Calu3 (cell line): Measurements from ENCODE around the gene SNX8. TPM values are rescaled to one million over a fixed set of nuclear protein-coding genes. Genes with fewer than 3 reads are reported as not detected.
"Not testable (repeated sequence)": the region's sequence is repeated elsewhere in the genome, so short reads cannot be mapped to it uniquely, and the experiment has no call there.

Experiments
- BruUV-seq: library from RNA; stranded (reverse); fragments of 400-500 nt; replicated peaks from 2 replicates; lab custom pipeline; 2021; lab: Mats Ljungman, UMichigan
- CTCF ChIA-PET: fragments of 300-600 bp; sonication (Branson Sonifier 250); formaldehyde crosslinking; loops from one replicate; lab custom pipeline; 2022; ENCODE audit warnings: antibody characterized with exemption; lab: Charles Lee
- DNase-seq: peaks from one replicate; pipeline ENCODE4 v3.0.0; 2022
- H3K27ac Mint-ChIP-seq: one replicate; pipeline ENCODE4 v1.8.0; 2022; ENCODE audit warnings: mixed read lengths; ENCODE audit not compliant: unreplicated experiment
- H3K27me3 Mint-ChIP-seq: one replicate; pipeline ENCODE4 v1.8.0; 2022; ENCODE audit warnings: mixed read lengths; ENCODE audit not compliant: unreplicated experiment
- H3K36me3 Mint-ChIP-seq: one replicate; pipeline ENCODE4 v1.8.0; 2022; ENCODE audit warnings: mild to moderate bottlenecking, moderate library complexity, mixed read lengths; ENCODE audit not compliant: insufficient read depth, unreplicated experiment
- H3K4me1 Mint-ChIP-seq: one replicate; pipeline ENCODE4 v1.8.0; 2022; ENCODE audit warnings: mild to moderate bottlenecking, low read depth, mixed read lengths; ENCODE audit not compliant: unreplicated experiment
- H3K4me3 Mint-ChIP-seq: one replicate; pipeline ENCODE4 v1.8.0; 2022; ENCODE audit warnings: mild to moderate bottlenecking, low read depth, moderate library complexity, mixed read lengths; ENCODE audit not compliant: unreplicated experiment
- H3K9me3 Mint-ChIP-seq: one replicate; pipeline ENCODE4 v1.8.0; 2022; ENCODE audit warnings: low read depth, mixed read lengths; ENCODE audit not compliant: unreplicated experiment
- intact Hi-C: fragments of 100-400 bp; cut with micrococcal nuclease; formaldehyde crosslinking; loops from one replicate; pipeline ENCODE4 v1.10.0; 2022; ENCODE audit not compliant: unreplicated experiment
- total RNA-seq: library from RNA; stranded (reverse); gene quantifications from 2 replicates; pipeline ENCODE4 v1.2.3, GENCODE V29; 2022
- TF ChIP-seq, protein P1 (sequence below): fragments of 200-600 bp; IDR thresholded peaks from one replicate; pipeline ENCODE4 v1.8.0; 2022; ENCODE audit warnings: antibody characterized with exemption; ENCODE audit not compliant: unreplicated experiment

SNX8 gene
- total RNA-seq, 1 experiment from 2014 or later = 57.0 TPM

DNA sequence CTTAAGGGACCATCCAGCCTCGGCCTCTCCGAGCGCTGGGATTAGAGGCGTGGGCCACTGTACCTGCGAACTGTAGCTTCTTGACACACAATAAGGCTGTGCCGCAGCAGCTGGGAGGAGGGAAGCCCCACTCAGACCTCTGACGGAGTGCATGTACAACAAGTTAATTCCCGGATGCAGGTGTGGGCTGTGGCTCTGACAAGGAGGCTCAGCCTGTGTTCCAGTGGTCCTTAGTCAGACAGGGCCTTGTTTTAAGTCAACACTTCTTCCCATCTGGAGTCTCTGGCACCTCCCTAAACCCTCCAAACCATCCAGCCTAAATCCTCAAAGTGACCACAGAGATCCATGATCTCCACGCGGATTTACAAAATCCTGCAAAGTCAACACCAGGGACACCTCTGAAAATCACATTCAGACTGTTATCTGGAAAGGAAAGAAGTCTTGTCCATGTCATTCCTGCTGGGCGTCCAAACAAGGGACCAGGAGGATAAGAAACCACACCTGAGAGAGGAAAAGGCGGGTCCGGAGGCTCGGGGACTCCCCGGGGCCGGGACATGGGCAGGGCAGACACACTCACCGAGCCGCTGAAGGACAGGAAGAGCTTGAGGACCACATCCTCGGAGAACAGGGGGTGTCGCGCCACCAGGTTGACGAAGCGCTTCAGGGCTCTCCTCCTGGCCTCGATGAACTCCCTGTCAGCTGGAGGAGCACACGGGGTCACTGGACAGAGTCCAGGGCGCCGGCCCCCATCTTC is 42.8 kb downstream of the SNX8 start:
- TF ChIP-seq, protein P1, sequence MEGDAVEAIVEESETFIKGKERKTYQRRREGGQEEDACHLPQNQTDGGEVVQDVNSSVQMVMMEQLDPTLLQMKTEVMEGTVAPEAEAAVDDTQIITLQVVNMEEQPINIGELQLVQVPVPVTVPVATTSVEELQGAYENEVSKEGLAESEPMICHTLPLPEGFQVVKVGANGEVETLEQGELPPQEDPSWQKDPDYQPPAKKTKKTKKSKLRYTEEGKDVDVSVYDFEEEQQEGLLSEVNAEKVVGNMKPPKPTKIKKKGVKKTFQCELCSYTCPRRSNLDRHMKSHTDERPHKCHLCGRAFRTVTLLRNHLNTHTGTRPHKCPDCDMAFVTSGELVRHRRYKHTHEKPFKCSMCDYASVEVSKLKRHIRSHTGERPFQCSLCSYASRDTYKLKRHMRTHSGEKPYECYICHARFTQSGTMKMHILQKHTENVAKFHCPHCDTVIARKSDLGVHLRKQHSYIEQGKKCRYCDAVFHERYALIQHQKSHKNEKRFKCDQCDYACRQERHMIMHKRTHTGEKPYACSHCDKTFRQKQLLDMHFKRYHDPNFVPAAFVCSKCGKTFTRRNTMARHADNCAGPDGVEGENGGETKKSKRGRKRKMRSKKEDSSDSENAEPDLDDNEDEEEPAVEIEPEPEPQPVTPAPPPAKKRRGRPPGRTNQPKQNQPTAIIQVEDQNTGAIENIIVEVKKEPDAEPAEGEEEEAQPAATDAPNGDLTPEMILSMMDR = no peak
- H3K27ac Mint-ChIP-seq = no peak overlapping the region

DNA sequence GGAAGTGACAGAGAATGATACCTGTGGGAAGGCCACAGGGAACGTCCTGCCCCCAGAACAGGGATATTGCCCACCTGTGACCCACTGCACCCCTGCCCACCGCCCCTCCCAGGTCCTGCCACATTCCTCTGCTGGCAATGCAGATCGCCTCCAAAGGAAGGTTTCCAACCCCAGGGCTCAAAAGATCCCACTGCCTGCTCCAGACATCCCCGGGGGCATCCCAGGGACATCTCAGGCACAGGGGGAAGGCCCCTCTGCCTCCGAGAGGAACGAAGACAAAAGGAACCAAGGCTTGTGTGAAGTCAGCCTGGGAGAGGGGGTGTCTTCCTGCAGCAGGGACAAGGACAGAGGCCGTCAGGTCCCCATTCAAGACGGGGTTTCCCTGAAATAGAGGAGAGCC is 43.7 kb downstream of the SNX8 start:
- H3K36me3 Mint-ChIP-seq = peaks cover 13% of the 10 kb centered on the region
- intact Hi-C loops = no loop called here
- H3K4me1 Mint-ChIP-seq = no peaks in the 10 kb centered on the region
- H3K9me3 Mint-ChIP-seq = no peaks in the 10 kb centered on the region
- CTCF ChIA-PET = no interaction called here
- DNase-seq = no peak
- H3K27ac Mint-ChIP-seq = no peak overlapping the region
- H3K27me3 Mint-ChIP-seq = no peaks in the 10 kb centered on the region
- H3K4me3 Mint-ChIP-seq = no peak overlapping the region
- TF ChIP-seq, protein P1 = no peak
- BruUV-seq = no TSS peak

More for the DNA sequence above, 42.8 kb downstream of the SNX8 start:
- H3K27me3 Mint-ChIP-seq = no peaks in the 10 kb centered on the region
- no peak overlapping the region for H3K4me3 Mint-ChIP-seq
- no peaks in the 10 kb centered on the region for H3K9me3 Mint-ChIP-seq
- DNase-seq = no peak
- H3K4me1 Mint-ChIP-seq = no peaks in the 10 kb centered on the region
- intact Hi-C loops = no loop called here
- no TSS peak for BruUV-seq
- peaks cover 12% of the 10 kb centered on the region for H3K36me3 Mint-ChIP-seq
- CTCF ChIA-PET = no interaction called here

DNA sequence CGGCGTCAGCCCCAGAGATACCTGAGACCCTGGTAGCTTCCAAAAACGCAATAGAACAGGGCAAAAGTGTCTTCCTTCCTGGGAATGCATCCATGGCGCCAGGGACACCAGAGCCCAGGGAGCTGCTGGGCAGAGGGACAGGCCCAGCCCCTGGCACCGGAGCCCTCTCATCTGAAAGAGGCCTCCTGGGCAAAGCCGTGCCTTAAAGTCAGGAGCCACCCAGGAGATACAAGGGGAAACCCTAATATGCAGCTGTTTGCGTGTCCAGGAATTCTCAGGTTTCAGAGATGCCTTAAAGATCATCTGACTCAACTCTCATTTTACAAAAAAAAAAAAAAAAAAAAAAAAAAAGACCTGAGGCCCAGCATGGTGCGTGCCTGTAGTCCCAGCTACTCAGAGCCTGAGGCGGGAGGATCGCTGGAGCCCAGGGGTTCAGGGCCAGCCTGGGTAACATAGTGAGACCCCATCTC is 44.2 kb downstream of the SNX8 start:
- intact Hi-C loops = no loop called here
- TF ChIP-seq, protein P1 = no peak
- CTCF ChIA-PET = no interaction called here
- Mint-ChIP-seq H3K27ac (no peak overlapping the region), H3K36me3 (peaks cover 17% of the 10 kb centered on the region), H3K9me3 (no peaks in the 10 kb centered on the region), H3K4me1 (no peaks in the 10 kb centered on the region), H3K4me3 (no peak overlapping the region), H3K27me3 (no peaks in the 10 kb centered on the region)
- BruUV-seq = no TSS peak
- no peak for DNase-seq

DNA sequence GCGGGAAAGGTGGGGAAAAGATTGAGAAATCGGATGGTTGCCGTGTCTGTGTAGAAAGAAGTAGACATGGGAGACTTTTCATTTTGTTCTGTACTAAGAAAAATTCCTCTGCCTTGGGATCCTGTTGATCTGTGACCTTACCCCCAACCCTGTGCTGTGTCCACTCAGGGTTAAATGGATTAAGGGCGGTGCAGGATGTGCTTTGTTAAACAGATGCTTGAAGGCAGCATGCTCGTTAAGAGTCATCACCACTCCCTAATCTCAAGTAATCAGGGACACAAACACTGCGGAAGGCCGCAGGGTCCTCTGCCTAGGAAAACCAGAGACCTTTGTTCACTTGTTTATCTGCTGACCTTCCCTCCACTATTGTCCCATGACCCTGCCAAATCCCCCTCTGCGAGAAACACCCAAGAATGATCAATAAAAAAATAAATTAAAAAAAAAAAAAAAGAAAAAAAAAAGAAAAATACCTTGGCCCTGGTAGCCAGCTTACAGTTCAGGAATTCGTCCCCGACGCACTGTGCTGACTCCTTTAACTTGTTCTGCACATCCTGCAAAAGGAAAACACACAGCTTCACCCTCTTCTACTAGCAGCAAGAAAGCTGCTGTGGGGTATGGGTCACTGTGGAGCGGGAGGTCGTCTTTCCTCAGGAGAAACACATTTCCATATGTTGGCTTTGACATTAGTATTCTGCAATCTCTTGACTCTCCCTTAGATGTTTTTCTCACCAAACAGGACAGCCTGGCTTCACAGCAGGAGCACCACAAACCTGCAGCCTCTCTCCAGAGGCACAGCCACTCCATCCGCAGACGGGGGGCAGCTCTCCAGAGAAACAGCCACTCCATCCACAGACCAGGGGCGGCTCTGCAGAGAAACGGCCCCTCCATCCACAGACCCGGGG is 44.9 kb downstream of the SNX8 start:
- BruUV-seq, intact Hi-C loops: not testable (repeated sequence)

More for the DNA sequence above, 44.9 kb downstream of the SNX8 start:
- CTCF ChIA-PET, H3K27ac Mint-ChIP-seq, DNase-seq, H3K27me3 Mint-ChIP-seq, H3K4me1 Mint-ChIP-seq, H3K9me3 Mint-ChIP-seq, H3K4me3 Mint-ChIP-seq: not testable (repeated sequence)
- H3K36me3 Mint-ChIP-seq = peaks cover 22% of the 10 kb centered on the region
